GM13976 (cell line): ENCODE data around the gene PILRB.
"Not testable (repeated sequence)": the region's sequence is repeated elsewhere in the genome, so short reads cannot be mapped to it uniquely, and the experiment has no call there.

Experiments
- DNase-seq: peaks from one replicate; pipeline ENCODE4 v3.0.0; 2012; ENCODE audit warnings: low spot score
- in situ Hi-C: fragments of 300-500 bp; cut with MboI; formaldehyde crosslinking; loops from one replicate; pipeline ENCODE4 v1.12.0; 2022; ENCODE audit warnings: low sequenced_read_pairs, mixed read lengths, inconsistent platforms; ENCODE audit not compliant: unreplicated experiment
- TF ChIP-seq, protein P1 (sequence below): IDR thresholded peaks from 2 replicates; pipeline ENCODE4 v1.5.1; 2012; ENCODE audit warnings: borderline replicate concordance, mild to moderate bottlenecking; ENCODE audit not compliant: insufficient read depth; ENCODE audit errors: extremely low read depth, missing control alignments, control extremely low read depth

Gene PILRB

DNA sequence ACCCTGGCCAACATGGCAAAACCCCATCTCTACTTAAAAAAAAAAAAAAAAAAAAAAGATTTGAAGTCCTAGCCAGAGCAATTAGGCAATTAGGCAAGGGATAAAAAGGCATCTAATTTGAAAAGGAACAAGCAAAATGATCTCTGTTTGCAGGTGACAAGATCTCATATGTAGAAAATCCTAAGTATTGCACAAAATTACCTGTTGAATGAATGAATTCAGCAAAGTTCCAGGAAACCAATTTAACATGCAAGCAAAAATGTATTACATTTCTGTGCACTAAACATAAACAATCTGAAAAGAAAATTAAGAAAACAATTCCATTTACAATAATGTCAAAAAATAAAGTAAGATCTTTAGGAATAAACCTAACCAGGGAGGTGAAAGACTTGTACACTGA, 5.2 kb downstream of the PILRB start:
- DNase-seq: no peak
- in situ Hi-C loops: no loop called here
- TF ChIP-seq, protein P1, sequence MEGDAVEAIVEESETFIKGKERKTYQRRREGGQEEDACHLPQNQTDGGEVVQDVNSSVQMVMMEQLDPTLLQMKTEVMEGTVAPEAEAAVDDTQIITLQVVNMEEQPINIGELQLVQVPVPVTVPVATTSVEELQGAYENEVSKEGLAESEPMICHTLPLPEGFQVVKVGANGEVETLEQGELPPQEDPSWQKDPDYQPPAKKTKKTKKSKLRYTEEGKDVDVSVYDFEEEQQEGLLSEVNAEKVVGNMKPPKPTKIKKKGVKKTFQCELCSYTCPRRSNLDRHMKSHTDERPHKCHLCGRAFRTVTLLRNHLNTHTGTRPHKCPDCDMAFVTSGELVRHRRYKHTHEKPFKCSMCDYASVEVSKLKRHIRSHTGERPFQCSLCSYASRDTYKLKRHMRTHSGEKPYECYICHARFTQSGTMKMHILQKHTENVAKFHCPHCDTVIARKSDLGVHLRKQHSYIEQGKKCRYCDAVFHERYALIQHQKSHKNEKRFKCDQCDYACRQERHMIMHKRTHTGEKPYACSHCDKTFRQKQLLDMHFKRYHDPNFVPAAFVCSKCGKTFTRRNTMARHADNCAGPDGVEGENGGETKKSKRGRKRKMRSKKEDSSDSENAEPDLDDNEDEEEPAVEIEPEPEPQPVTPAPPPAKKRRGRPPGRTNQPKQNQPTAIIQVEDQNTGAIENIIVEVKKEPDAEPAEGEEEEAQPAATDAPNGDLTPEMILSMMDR: no peak

DNA sequence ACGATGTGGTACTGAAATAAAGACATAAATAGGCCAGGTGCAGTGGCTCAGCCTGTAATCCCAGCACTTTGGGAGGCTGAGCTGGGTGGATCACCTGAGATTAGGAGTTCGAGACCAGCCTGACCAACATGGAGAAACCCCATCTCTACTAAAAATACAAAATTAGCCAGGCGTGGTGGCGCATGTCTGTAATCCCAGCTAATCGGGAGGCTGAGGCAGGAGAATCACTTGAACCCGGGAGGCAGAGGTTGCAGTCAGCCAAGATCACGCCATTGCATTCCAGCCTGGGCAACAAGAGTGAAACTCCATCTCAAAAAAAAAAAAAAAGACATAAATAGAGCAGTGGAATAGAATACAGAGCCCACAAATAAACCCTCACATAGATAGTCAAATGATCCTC, 5.9 kb downstream of the PILRB start:
- DNase-seq, in situ Hi-C loops: not testable (repeated sequence)

DNA sequence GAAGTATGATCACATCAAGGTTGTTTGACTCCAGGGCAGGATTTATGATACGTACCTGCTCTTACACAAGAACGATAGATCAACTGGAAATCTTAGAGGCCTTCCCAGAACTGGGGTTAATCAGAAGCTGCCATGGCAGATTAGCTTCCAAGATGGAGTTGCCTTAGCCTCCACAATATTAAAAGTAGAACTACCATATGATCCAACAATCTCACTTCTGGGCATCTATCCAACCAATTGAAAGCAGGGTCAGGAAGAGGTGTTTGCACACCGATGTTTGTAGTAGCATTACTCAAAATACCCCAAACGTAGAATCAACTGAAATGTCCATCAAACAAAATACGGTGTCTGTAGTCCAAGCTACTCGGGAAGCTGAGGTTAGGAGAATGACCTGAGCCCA, 6.6 kb downstream of the PILRB start:
- TF ChIP-seq, protein P1: no peak
- in situ Hi-C loops: no loop called here
- DNase-seq: no peak

DNA sequence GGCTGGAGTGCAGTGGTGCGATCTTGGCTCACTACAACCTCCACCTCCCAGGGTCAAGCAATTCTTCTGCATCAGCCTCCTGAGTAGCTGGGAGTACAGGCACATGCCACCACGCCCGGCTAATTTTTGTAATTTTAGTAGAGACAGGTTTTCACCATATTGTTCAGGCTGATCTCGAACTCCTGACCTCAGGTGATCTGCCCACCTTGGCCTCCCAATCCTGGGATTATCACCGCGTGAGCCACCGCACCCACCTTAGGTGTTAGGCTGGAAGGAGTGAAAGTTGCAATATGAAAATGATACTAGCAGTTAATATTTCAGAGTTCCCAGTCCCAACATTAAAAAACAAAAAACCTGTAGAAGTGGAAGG, 8.1 kb downstream of the PILRB start:
- in situ Hi-C loops, DNase-seq: not testable (repeated sequence)

DNA sequence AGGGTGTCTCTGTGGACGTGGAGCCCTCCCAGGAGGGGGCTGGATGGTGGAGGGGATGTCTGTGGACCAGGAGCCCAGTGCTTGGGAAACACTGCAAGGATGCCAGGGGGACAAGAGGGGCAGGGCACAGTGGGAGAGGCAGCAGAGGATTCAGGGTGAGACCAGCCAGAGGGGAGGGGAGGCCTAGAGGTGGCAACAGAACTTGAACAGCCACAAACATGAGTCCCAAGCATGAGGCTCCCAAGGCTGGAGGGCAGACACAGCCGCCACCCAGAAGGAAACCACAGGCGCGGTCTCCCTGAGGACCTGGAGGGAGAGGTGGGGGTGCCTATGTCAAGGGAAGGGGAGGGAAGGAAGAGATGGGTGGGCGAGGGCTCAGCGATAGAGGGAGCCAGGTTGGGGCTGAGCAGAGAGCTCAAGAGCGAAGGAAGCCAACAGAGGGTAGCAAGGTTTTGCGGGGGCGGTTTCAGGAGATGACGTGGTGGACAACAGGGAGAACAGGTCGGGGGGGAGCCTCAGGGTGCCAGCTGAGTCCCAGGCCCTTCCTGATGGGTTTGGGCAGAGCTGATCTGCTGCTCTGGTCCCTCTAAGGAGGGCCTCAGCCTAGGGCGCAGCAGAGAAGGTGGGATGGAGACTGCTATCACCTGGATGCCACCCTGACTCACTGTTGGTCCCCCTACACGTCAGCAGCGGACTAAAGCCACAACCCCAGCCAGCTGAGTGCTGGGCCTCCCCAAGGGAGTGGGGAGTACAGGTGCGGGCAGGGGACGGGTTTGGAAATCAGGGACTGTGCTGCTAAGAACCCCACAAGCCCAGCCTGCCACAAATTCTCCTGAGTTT, 8.7 kb downstream of the PILRB start:
- peak; percentile 68 for DNase-seq
- TF ChIP-seq, protein P1: no peak
- in situ Hi-C loops: no loop called here

DNA sequence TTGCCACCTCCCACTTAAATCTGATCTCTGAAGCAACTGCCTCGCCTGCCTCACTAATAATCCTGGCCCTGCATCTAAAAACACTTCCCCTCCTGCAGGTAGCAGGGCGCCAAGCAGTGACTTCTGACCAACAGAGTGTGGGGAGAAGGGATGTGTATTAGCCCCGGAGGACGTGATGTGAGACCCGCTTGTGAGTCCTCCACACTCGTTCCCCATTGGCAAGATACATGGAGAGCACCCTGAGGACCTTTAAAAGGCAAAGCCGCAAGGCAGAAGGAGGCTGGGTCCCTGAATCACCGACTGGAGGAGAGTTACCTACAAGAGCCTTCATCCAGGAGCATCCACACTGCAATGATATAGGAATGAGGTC, 9.3 kb downstream of the PILRB start:
- TF ChIP-seq, protein P1: no peak
- DNase-seq: no peak
- in situ Hi-C loops: no loop called here

DNA sequence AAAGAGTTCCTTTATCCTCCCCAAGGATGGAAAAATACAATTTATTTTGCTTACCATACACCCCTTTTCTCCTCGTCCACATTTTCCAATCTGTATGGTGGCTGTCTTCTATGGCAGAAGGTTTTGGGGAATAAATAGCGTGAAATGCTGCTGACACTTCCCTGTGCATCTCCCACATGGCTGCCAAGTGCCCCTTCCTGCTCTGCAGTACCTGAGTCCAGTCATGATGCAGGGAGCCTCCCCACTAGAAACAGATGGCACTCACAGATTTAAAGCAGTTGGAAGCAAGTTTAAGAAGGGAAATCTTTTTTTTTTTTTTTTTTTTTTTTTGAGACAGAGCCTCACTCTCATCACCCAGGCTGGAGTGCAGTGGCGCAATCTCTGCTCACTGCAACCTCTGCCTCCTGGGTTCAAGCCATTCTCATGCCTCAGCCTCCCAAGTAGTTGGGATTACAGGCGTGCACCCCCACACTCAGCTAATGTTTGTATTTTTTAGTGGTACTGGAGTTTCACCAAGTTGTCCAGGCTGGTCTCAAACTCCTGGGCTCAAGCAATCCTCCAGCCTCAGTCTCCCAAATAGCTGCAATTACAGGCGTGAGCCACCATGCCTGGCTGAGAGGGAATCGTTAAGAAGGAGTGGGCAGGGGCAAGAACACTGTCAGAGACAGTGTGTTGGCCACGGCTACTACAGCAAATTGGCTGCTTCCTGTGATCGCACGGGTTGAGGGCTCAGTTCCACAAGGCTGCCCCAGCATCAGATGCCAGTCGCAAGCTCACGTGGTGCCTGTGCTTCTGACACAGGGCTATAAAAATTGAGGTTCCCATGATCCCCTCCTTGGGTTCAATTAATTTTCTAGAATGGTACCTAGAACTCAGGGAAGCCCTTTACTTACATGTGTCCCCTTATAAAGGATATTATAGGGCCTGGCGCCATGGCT, 10.0 kb downstream of the PILRB start:
- TF ChIP-seq, protein P1: no peak
- in situ Hi-C loops: no loop called here

More for the DNA sequence above, 10.0 kb downstream of the PILRB start:
- no peak for DNase-seq
